Spleen (tissue), 7 donors: ENCODE data around the gene MEGF8.

Source experiments
- CTCF ChIP-seq, 11 experiments: fragments of 200-600 bp in 7 of 11; fragments of 450-650 bp in 4 of 11; sonication (generic) in 4 of 11; IDR thresholded peaks in 8 of 11; conservative IDR thresholded peaks in 3 of 11; 1 replicate in 7 of 11; 2 replicates in 4 of 11; pipeline versions ENCODE4 v1.4.0 to v1.8.0; 2016 to 2021; ENCODE audit warnings: antibody characterized with exemption in 11 of 11, inconsistent platforms in 4 of 11, mild to moderate bottlenecking in 1 of 11
- POLR2A ChIP-seq, 3 donors: fragments of 450-650 bp; IDR thresholded peaks; one replicate each; pipeline ENCODE4 v1.5.1; 2017; ENCODE audit warnings: antibody characterized with exemption in 3 of 3, mild to moderate bottlenecking in 1 of 3
- donor health status: DM: no; HTN: no; CAD: no; lungs with moderate emphysema.
- donor health status: DM: no; HTN: no; CAD: no.
- donor health status: DM: no; HTN: no; CAD: no.

- TF ChIP-seq CTCF (IDR thresholded peaks at IDR 0.05 in 8 of 11, conservative IDR thresholded peaks at IDR 0.05 in 3 of 11) (no peak), POLR2A (IDR thresholded peaks at IDR 0.05) (no peak)
These were observed 30.1 kb upstream of the MEGF8 start for GRCh38 chr19:42295342-42295741.
